Urinary bladder (tissue), 4 donors: ENCODE results near the gene CTIF. TPM values are rescaled to one million over a fixed set of nuclear protein-coding genes. Genes with fewer than 3 reads are reported as not detected.
"Not testable (repeated sequence)": the region's sequence is repeated elsewhere in the genome, so short reads cannot be mapped to it uniquely, and the experiment has no call there.

Source experiments
- DNase-seq: peaks from one replicate; pipeline ENCODE4 v3.0.0-alpha.2; 2015; ENCODE audit errors: extremely low spot score
- H3K27ac ChIP-seq: one replicate; pipeline ENCODE4 v1.5.1; 2013; ENCODE audit warnings: low read depth, mild to moderate bottlenecking, moderate library complexity
- H3K36me3 ChIP-seq: one replicate; pipeline ENCODE4 v1.6.1; 2013; ENCODE audit warnings: mild to moderate bottlenecking, moderate library complexity; ENCODE audit not compliant: insufficient read depth
- H3K4me1 ChIP-seq: one replicate; pipeline ENCODE4 v1.6.1; 2013; ENCODE audit warnings: mild to moderate bottlenecking, moderate library complexity; ENCODE audit not compliant: insufficient read depth
- H3K4me3 ChIP-seq: one replicate; pipeline ENCODE4 v1.5.1; 2013; ENCODE audit warnings: low read depth, low read length
- WGBS: extraction: QIAGEN DNeasy Blood & Tissue Kit; methylation state at CpG from one replicate; pipeline ENCODE4 v1.1.7; 2013; 5-methylcytosine and 5-hydroxymethylcytosine counted together
- polyA plus RNA-seq: library from polyadenylated mRNA; stranded (reverse); fragments of 200-250 nt; gene quantifications from one replicate; pipeline ENCODE4 v1.2.3, GENCODE V29; 2013
- total RNA-seq: library from RNA; depleted of rRNA; stranded (reverse); fragments of >200 nt; gene quantifications from one replicate; pipeline ENCODE4 v1.2.3, GENCODE V29; 2014
- donor health status: healthy with polysubstance abuse.
- donor health status: healthy.

The CTIF gene
- total and polyA plus RNA-seq, 2 donors, result 26.6 to 50.3 TPM

GRCh38 chr18:48706731-48707130 is 167.9 kb downstream of the CTIF start:
- WGBS, result 82% methylated on average over 5 of the region's 5 CpGs
- DNase-seq, result no peak
- no peak overlapping the region for H3K27ac ChIP-seq
- H3K4me3 ChIP-seq, result no peak overlapping the region
- no peaks in the 10 kb centered on the region for H3K36me3 ChIP-seq
- H3K4me1 ChIP-seq, result no peaks in the 10 kb centered on the region

GRCh38 chr18:48707636-48708296 is 168.9 kb downstream of the CTIF start:
- H3K27ac ChIP-seq, result no peak overlapping the region
- H3K4me1 ChIP-seq, result no peaks in the 10 kb centered on the region
- H3K4me3 ChIP-seq, result no peak overlapping the region
- no peaks in the 10 kb centered on the region for H3K36me3 ChIP-seq
- no peak for DNase-seq
- WGBS, result 94% methylated on average over 7 of the region's 7 CpGs

- WGBS, result 89% methylated on average over 3 of the region's 3 CpGs
- H3K4me1 ChIP-seq, result no peaks in the 10 kb centered on the region
- no peak overlapping the region for H3K4me3 ChIP-seq
- no peak for DNase-seq
- H3K36me3 ChIP-seq, result no peaks in the 10 kb centered on the region
- H3K27ac ChIP-seq, result no peak overlapping the region
Observed at GRCh38 chr18:48708807-48709206, 170.0 kb downstream of the CTIF start.

- Histone ChIP-seq H3K27ac (no peak overlapping the region), H3K4me3 (no peak overlapping the region), H3K4me1 (no peaks in the 10 kb centered on the region), H3K36me3 (no peaks in the 10 kb centered on the region)
- DNase-seq, result no peak
- WGBS, result 75% methylated on average over 12 of the region's 12 CpGs
Observed at GRCh38 chr18:48709371-48710062, 170.7 kb downstream of the CTIF start.

GRCh38 chr18:48711651-48712486 is 173.0 kb downstream of the CTIF start:
- no peaks in the 10 kb centered on the region for H3K4me1 ChIP-seq

GRCh38 chr18:48713309-48713708 is 174.5 kb downstream of the CTIF start:
- DNase-seq, result no peak
- Histone ChIP-seq H3K4me1 (no peaks in the 10 kb centered on the region), H3K27ac (no peak overlapping the region), H3K36me3 (no peaks in the 10 kb centered on the region), H3K4me3 (no peak overlapping the region)
- WGBS, result 66% methylated on average over 14 of the region's 14 CpGs

More at GRCh38 chr18:48711651-48712486, 173.0 kb downstream of the CTIF start:
- Histone ChIP-seq H3K36me3 (no peaks in the 10 kb centered on the region), H3K27ac (no peak overlapping the region), H3K4me3 (no peak overlapping the region)
- WGBS, result 80% methylated on average over 15 of the region's 15 CpGs
- DNase-seq, result no peak

- 90% methylated on average over 6 of the region's 6 CpGs for WGBS
- H3K4me3 ChIP-seq, result no peak overlapping the region
- H3K4me1 ChIP-seq, result no peaks in the 10 kb centered on the region
- no peaks in the 10 kb centered on the region for H3K36me3 ChIP-seq
- DNase-seq, result no peak
- H3K27ac ChIP-seq, result no peak overlapping the region
Observed at GRCh38 chr18:48714873-48715272, 176.0 kb downstream of the CTIF start.

GRCh38 chr18:48715711-48716361 is 177.0 kb downstream of the CTIF start:
- Histone ChIP-seq H3K36me3 (no peaks in the 10 kb centered on the region), H3K4me3 (no peak overlapping the region), H3K4me1 (no peaks in the 10 kb centered on the region), H3K27ac (no peak overlapping the region)
- DNase-seq, result no peak
- WGBS, result 65% methylated on average over 10 of the region's 10 CpGs

GRCh38 chr18:48717227-48717626 is 178.4 kb downstream of the CTIF start:
- not testable (repeated sequence) for H3K27ac ChIP-seq, DNase-seq, H3K4me3 ChIP-seq, H3K4me1 ChIP-seq, H3K36me3 ChIP-seq
- whole genome bisulfite sequencing, result 96% methylated on average over 9 of the region's 9 CpGs

GRCh38 chr18:48718251-48718959 is 179.6 kb downstream of the CTIF start:
- no peak for DNase-seq
- WGBS, result 98% methylated on average over 10 of the region's 10 CpGs
- H3K27ac ChIP-seq, result no peak overlapping the region

GRCh38 chr18:48719388-48719787 is 180.6 kb downstream of the CTIF start:
- Histone ChIP-seq H3K4me1 (no peaks in the 10 kb centered on the region), H3K4me3 (no peak overlapping the region), H3K36me3 (no peaks in the 10 kb centered on the region), H3K27ac (no peak overlapping the region)
- WGBS, result 76% methylated on average over 4 of the region's 4 CpGs
- DNase-seq, result no peak

More at GRCh38 chr18:48718251-48718959, 179.6 kb downstream of the CTIF start:
- Histone ChIP-seq H3K4me1 (no peaks in the 10 kb centered on the region), H3K36me3 (no peaks in the 10 kb centered on the region), H3K4me3 (no peak overlapping the region)

- Histone ChIP-seq H3K4me3 (no peak overlapping the region), H3K36me3 (no peaks in the 10 kb centered on the region), H3K27ac (no peak overlapping the region), H3K4me1 (no peaks in the 10 kb centered on the region)
- 55% methylated on average over 12 of the region's 12 CpGs for WGBS
- DNase-seq, result no peak
Observed at GRCh38 chr18:48719974-48720654, 181.3 kb downstream of the CTIF start.
